Body of pancreas (tissue), 4 donors: ENCODE data around the gene IFT43. TPM values are rescaled to one million over a fixed set of nuclear protein-coding genes. Genes with fewer than 3 reads are reported as not detected.

Source experiments
- ATAC-seq: fragments of 150-250 bp; one replicate; pipeline ENCODE4 v1.9.1; 2016
- DNase-seq, 4 donors: peaks; one replicate each; pipeline ENCODE4 v3.0.0-alpha.2; 2019
- H3K27ac ChIP-seq, 4 donors: fragments of 200-600 bp; sonication (generic); 1 replicate in 3 of 4; 2 replicates in 1 of 4; pipeline versions ENCODE4 v1.5.1 to v1.6.1; 2016 to 2019; ENCODE audit warnings: mild to moderate bottlenecking in 1 of 4, mixed read lengths in 1 of 4, moderate library complexity in 1 of 4
- H3K27me3 ChIP-seq, 2 donors: fragments of 200-600 bp; sonication (generic); one replicate each; pipeline ENCODE4 v1.6.0; 2016; ENCODE audit warnings: mild to moderate bottlenecking in 1 of 2
- H3K36me3 ChIP-seq, 2 donors: fragments of 200-600 bp; sonication (generic); replicated peaks in 1 of 2; 2 replicates each; pipeline ENCODE4 v1.5.1; 2016; ENCODE audit warnings: low read depth in 2 of 2; ENCODE audit not compliant: insufficient read depth in 1 of 2
- H3K4me1 ChIP-seq: fragments of 200-600 bp; sonication (generic); one replicate; pipeline ENCODE4 v1.6.0; 2016
- H3K4me3 ChIP-seq, 2 donors: fragments of 200-600 bp; sonication (generic); 1 replicate in 1 of 2; 2 replicates in 1 of 2; pipeline ENCODE4 v1.5.1; 2016 to 2019
- H3K9me3 ChIP-seq, 3 donors: fragments of 200-600 bp; sonication (generic); 1 replicate in 2 of 3; 2 replicates in 1 of 3; pipeline ENCODE4 v1.5.1; 2016
- POLR2A ChIP-seq, 3 donors: fragments of 450-650 bp; IDR thresholded peaks; one replicate each; pipeline ENCODE4 v1.6.1; 2016; ENCODE audit warnings: antibody characterized with exemption in 3 of 3, mild to moderate bottlenecking in 2 of 3
- WGBS, 2 donors: methylation state at CpG; one replicate each; pipeline ENCODE4 v1.1.5; 2017; 5-methylcytosine and 5-hydroxymethylcytosine counted together
- intact Hi-C: fragments of 100-400 bp; cut with DNase I; formaldehyde crosslinking; loops from one replicate; pipeline ENCODE4 v1.15.1; 2023
- total RNA-seq, 2 donors: library from RNA; depleted of rRNA; stranded (reverse); fragments of >200 nt; gene quantifications; one replicate each; pipeline ENCODE4 v1.1.0, GENCODE V29; 2016
- TF ChIP-seq, protein P1 (sequence below), 7 experiments: fragments of 450-650 bp in 4 of 7; fragments of 200-600 bp in 3 of 7; sonication (generic) in 3 of 7; IDR thresholded peaks; one replicate each; pipeline ENCODE4 v1.5.1; 2016 to 2019; ENCODE audit warnings: antibody characterized with exemption in 7 of 7

IFT43 gene
- total RNA-seq, 2 donors from 2014 or later, result 15.0 to 18.5 TPM

DNA sequence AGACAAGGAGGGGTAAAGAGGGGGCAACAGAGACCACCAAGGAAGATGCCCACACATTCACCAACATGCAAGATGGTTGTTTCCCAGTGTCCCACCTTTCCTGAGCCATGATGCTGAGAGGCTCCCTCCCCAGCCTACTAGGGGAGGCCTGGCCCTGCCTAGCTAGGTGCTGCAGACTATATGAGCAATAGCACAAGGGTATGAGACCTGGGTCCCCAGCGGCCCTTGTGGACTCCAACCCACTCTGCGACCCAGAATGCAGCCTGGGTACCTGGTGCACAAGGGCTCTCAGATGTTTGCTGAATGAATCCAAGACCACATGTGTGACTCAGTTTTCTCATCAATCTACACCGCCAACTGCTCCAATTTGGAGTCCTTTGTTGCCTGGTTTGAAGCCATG is 17.7 kb upstream of the IFT43 start:
- Histone ChIP-seq H3K27me3 (no peaks in the 10 kb centered on the region), H3K36me3 (peaks cover 0 to 2% of the 10 kb centered on the region in 2 donors), H3K4me3 (no peak overlapping the region), H3K27ac (no peak overlapping the region), H3K9me3 (no peaks in the 10 kb centered on the region), H3K4me1 (peaks cover 3% of the 10 kb centered on the region)
- 93 to 96% methylated on average over 3 of the region's 3 CpGs for WGBS, 2 donors
- ATAC-seq, result no peak
- no peak for TF ChIP-seq POLR2A (IDR thresholded peaks at IDR 0.05)
- TF ChIP-seq, protein P1, sequence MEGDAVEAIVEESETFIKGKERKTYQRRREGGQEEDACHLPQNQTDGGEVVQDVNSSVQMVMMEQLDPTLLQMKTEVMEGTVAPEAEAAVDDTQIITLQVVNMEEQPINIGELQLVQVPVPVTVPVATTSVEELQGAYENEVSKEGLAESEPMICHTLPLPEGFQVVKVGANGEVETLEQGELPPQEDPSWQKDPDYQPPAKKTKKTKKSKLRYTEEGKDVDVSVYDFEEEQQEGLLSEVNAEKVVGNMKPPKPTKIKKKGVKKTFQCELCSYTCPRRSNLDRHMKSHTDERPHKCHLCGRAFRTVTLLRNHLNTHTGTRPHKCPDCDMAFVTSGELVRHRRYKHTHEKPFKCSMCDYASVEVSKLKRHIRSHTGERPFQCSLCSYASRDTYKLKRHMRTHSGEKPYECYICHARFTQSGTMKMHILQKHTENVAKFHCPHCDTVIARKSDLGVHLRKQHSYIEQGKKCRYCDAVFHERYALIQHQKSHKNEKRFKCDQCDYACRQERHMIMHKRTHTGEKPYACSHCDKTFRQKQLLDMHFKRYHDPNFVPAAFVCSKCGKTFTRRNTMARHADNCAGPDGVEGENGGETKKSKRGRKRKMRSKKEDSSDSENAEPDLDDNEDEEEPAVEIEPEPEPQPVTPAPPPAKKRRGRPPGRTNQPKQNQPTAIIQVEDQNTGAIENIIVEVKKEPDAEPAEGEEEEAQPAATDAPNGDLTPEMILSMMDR (IDR thresholded peaks at IDR 0.05), result no peak
- intact Hi-C loops, result loop anchor here (5.0 kb wide), 1 partner anchor 266 kb away; no protein-coding TSS in a partner anchor
- no peak for DNase-seq

DNA sequence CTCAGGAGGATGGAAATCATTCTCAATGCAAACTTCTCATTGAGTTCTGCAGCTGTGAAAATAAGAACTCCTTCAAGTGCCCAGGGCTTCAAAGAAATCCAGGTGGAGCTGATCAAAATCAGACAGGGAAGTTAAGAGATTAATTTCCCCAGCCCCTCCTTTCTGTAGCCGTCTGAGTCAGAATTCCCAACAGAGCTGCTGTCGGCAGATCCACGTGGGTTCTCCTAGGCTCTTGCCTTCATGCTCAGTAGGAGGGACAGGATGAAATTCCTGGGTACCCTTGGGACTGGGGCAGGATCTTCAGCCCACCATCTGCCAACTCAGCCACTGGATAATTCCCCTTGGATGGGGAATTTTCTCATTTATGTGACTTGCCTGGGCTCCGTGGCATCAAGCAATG is 17.1 kb upstream of the IFT43 start:
- intact Hi-C loops, result loop anchor here (5.0 kb wide), 1 partner anchor 266 kb away; no protein-coding TSS in a partner anchor
- H3K36me3 ChIP-seq, result no peaks in the 10 kb centered on the region
- ATAC-seq (peak; percentile 47), DNase-seq (no peak)
- no peak overlapping the region for H3K27ac ChIP-seq
- WGBS, 2 donors, result 70 to 77% methylated on average over 4 of the region's 4 CpGs
- H3K4me1 ChIP-seq, result peaks cover 9% of the 10 kb centered on the region
- no peaks in the 10 kb centered on the region for H3K9me3 ChIP-seq
- no peaks in the 10 kb centered on the region for H3K27me3 ChIP-seq
- no peak overlapping the region for H3K4me3 ChIP-seq
- no peak for TF ChIP-seq POLR2A (IDR thresholded peaks at IDR 0.05)
- TF ChIP-seq, protein P1 (IDR thresholded peaks at IDR 0.05), result no peak

DNA sequence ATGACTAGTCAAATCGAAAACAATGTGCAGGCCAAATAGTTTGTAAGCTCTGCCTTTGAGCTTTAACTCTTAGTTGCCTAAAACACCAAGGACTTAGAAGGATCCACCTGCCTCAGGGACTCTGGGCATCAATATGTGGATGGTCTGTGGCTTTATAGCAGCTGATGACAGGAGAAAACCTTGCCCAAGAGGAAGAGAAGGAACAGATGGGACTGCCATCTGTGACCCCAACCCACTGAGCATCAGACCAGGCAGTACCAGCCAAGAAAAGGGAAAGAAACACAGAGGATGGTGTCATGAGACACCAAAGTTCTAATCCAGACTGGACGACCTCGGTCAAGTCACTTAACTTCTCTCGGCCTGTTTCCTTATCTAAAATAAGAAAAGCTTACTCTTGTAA is 16.4 kb upstream of the IFT43 start:
- Histone ChIP-seq H3K27me3 (no peaks in the 10 kb centered on the region), H3K9me3 (no peaks in the 10 kb centered on the region), H3K27ac (no peak overlapping the region), H3K4me3 (no peak overlapping the region), H3K4me1 (peaks cover 13% of the 10 kb centered on the region), H3K36me3 (no peaks in the 10 kb centered on the region)
- no peak for DNase-seq
- WGBS, 2 donors, result 73 to 86% methylated on average over 4 of the region's 4 CpGs
- intact Hi-C loops, result loop anchor here (5.0 kb wide), 1 partner anchor 267 kb away; no protein-coding TSS in a partner anchor
- no peak for ATAC-seq
- TF ChIP-seq, protein P1 (IDR thresholded peaks at IDR 0.05), result no peak
- no peak for TF ChIP-seq POLR2A (IDR thresholded peaks at IDR 0.05)

DNA sequence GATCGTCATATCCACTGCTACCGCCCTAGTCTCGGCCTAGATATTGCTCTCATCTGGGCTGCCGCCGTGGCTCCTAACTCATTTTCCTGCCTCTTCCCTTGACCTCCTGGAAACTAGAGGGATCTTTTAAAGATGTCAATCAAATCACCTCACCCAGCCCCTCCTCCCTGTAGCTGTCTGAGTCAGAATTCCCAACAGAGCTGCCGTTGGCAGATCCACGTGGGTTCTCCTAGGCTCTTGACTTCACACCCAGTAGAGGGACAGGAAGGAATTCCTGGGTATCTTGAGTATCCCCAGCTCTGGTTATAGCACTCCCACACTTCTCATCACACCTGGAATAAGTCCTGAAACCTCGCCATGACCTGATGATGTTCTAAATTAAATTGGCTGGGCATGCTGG is 15.7 kb upstream of the IFT43 start:
- no peak for ATAC-seq
- Histone ChIP-seq H3K36me3 (no peaks in the 10 kb centered on the region), H3K27ac (no peak overlapping the region), H3K4me1 (peaks cover 13% of the 10 kb centered on the region), H3K27me3 (no peaks in the 10 kb centered on the region), H3K4me3 (no peak overlapping the region), H3K9me3 (no peaks in the 10 kb centered on the region)
- DNase-seq, result no peak
- intact Hi-C loops, result loop anchor here (5.0 to 10.0 kb wide), 2 partner anchors 268 to 395 kb away; partner anchors contain the start of gene FLVCR2
- WGBS, 2 donors, result 76 to 80% methylated on average over 8 of the region's 8 CpGs
- TF ChIP-seq, protein P1 (IDR thresholded peaks at IDR 0.05), result no peak
- no peak for TF ChIP-seq POLR2A (IDR thresholded peaks at IDR 0.05)

DNA sequence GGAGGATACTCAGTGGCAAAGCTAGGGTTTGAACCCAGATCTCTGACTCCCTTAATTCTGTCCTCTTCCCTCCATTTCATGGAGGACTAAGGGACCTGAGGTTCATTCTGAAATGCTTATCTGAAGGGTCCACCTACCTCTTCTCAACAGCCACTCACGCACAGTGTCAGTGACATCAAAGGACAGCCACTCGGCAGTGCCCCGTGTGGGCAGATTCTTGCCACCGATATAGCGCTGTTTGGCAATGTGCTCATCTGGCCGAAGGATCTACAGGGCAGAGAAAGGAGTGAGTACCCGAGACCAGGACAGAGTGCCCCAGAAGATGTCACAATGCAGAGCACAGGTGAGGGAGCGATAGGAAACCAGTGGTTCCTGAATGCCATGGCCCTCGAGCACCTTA is 14.6 kb upstream of the IFT43 start:
- Histone ChIP-seq H3K4me1 (peaks cover 13% of the 10 kb centered on the region), H3K4me3 (no peak overlapping the region), H3K27ac (no peak overlapping the region), H3K9me3 (no peaks in the 10 kb centered on the region), H3K27me3 (no peaks in the 10 kb centered on the region), H3K36me3 (no peaks in the 10 kb centered on the region)
- no peak for TF ChIP-seq POLR2A (IDR thresholded peaks at IDR 0.05)
- TF ChIP-seq, protein P1 (IDR thresholded peaks at IDR 0.05), result no peak
- no peak for ATAC-seq
- intact Hi-C loops, result loop anchor here (10.0 kb wide), 1 partner anchor 396 kb away; the partner anchor contains the start of gene FLVCR2
- DNase-seq, result no peak
- 82 to 93% methylated on average over 8 to 9 of the region's 9 CpGs for WGBS, 2 donors
